Loucy (cell line): ENCODE results near the gene ADAMTS13.

Experiments used
- CTCF ChIP-seq: fragments of 200-600 bp; sonication (generic); conservative IDR thresholded peaks from 2 replicates; pipeline ENCODE4 v1.5.1; 2014; ENCODE audit warnings: mild to moderate bottlenecking, antibody characterized with exemption, low read length
- EZH2phosphoT487 ChIP-seq: fragments of 200-600 bp; IDR thresholded peaks from 2 replicates; pipeline ENCODE4 v1.6.1; 2018; ENCODE audit warnings: antibody characterized with exemption, mild to moderate bottlenecking, moderate library complexity, borderline replicate concordance

- TF ChIP-seq CTCF (no peak), EZH2phosphoT487 (no peak)
These were observed 26.4 kb downstream of the ADAMTS13 start for GRCh38 chr9:133448487-133448972.
